AG09319 (cell line): ENCODE results near the gene FBXO24.

Experiments
- DNase-seq: peaks from one replicate; pipeline ENCODE4 v3.0.0-alpha.2; 2010; ENCODE audit warnings: low read depth; ENCODE audit errors: extremely low read depth
- CTCF ChIP-seq: IDR thresholded peaks from 2 replicates; pipeline ENCODE4 v1.5.1; 2011; ENCODE audit warnings: low read depth, mild to moderate bottlenecking, inconsistent platforms, low read length, moderate library complexity

Gene FBXO24

GRCh38 chr7:100623951-100624824, 38.1 kb downstream of the FBXO24 start:
- TF ChIP-seq CTCF: no peak
- no peak for DNase-seq

GRCh38 chr7:100626055-100626454, 39.9 kb downstream of the FBXO24 start:
- no peak for TF ChIP-seq CTCF
- DNase-seq: no peak

GRCh38 chr7:100626530-100627237, 40.6 kb downstream of the FBXO24 start:
- no peak for TF ChIP-seq CTCF
- peak; percentile 54 for DNase-seq

GRCh38 chr7:100627238-100627549, 41.1 kb downstream of the FBXO24 start:
- TF ChIP-seq CTCF: no peak
- DNase-seq: no peak

- DNase-seq: no peak
- peak; percentile 16 for TF ChIP-seq CTCF
Observed at GRCh38 chr7:100629117-100629716, 43.1 kb downstream of the FBXO24 start.

- no peak for DNase-seq
- TF ChIP-seq CTCF: no peak
Observed at GRCh38 chr7:100630066-100630465, 43.9 kb downstream of the FBXO24 start.
